PFSK-1 (cell line): ENCODE data around the gene TP53INP2.

Experiments used
- SIN3A ChIP-seq: IDR thresholded peaks from 2 replicates; pipeline ENCODE4 v1.6.1; 2012; ENCODE audit warnings: mild to moderate bottlenecking, low read length, moderate library complexity, borderline replicate concordance; ENCODE audit not compliant: insufficient read depth
- TF ChIP-seq, protein P1 (sequence below), 2 experiments: IDR thresholded peaks; 2 replicates each; pipeline versions ENCODE4 v1.6.1 to v1.8.0; 2011 to 2012; ENCODE audit warnings: low read depth in 2 of 2, low read length in 2 of 2, control low read depth in 1 of 2, inconsistent platforms in 1 of 2, mild to moderate bottlenecking in 1 of 2, moderate library complexity in 1 of 2; ENCODE audit not compliant: insufficient read depth in 1 of 2

DNA sequence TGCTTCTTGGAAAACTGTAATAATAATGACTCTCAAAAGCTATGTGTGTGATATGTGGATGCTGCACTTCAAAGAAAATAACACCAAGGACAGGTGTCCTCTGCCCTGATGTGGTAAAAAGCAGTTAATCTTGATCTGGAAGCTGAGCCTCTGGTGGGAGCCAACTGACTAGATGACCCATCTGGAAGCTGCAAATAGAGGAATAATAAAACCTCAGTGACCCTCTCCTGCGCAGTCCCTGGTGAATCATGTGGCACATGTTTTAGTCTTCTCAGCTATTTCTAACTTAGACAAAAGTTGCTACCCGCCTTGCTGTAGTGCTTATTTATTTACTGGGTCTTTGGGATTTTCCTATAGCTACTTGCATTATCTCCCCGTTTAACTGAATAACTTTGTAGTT, 47.3 kb downstream of the TP53INP2 start:
- TF ChIP-seq SIN3A, result no peak
- TF ChIP-seq, protein P1, sequence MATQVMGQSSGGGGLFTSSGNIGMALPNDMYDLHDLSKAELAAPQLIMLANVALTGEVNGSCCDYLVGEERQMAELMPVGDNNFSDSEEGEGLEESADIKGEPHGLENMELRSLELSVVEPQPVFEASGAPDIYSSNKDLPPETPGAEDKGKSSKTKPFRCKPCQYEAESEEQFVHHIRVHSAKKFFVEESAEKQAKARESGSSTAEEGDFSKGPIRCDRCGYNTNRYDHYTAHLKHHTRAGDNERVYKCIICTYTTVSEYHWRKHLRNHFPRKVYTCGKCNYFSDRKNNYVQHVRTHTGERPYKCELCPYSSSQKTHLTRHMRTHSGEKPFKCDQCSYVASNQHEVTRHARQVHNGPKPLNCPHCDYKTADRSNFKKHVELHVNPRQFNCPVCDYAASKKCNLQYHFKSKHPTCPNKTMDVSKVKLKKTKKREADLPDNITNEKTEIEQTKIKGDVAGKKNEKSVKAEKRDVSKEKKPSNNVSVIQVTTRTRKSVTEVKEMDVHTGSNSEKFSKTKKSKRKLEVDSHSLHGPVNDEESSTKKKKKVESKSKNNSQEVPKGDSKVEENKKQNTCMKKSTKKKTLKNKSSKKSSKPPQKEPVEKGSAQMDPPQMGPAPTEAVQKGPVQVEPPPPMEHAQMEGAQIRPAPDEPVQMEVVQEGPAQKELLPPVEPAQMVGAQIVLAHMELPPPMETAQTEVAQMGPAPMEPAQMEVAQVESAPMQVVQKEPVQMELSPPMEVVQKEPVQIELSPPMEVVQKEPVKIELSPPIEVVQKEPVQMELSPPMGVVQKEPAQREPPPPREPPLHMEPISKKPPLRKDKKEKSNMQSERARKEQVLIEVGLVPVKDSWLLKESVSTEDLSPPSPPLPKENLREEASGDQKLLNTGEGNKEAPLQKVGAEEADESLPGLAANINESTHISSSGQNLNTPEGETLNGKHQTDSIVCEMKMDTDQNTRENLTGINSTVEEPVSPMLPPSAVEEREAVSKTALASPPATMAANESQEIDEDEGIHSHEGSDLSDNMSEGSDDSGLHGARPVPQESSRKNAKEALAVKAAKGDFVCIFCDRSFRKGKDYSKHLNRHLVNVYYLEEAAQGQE (IDR thresholded peaks at IDR 0.05; ENCODE audit: insufficient read depth in 1 of 2, low read depth in 2 of 2, low read length in 2 of 2), result no peak
